NCI-H510A treated with DMSO at 0.1 percent for 48 hours (cell line): ENCODE measurements around the gene MYH9.
"Not testable (repeated sequence)": the region's sequence is repeated elsewhere in the genome, so short reads cannot be mapped to it uniquely, and the experiment has no call there.

Source experiments
- DNase-seq: peaks from one replicate; lab custom pipeline; 2025; lab: John Stamatoyannopoulos, UW

MYH9 gene

DNA sequence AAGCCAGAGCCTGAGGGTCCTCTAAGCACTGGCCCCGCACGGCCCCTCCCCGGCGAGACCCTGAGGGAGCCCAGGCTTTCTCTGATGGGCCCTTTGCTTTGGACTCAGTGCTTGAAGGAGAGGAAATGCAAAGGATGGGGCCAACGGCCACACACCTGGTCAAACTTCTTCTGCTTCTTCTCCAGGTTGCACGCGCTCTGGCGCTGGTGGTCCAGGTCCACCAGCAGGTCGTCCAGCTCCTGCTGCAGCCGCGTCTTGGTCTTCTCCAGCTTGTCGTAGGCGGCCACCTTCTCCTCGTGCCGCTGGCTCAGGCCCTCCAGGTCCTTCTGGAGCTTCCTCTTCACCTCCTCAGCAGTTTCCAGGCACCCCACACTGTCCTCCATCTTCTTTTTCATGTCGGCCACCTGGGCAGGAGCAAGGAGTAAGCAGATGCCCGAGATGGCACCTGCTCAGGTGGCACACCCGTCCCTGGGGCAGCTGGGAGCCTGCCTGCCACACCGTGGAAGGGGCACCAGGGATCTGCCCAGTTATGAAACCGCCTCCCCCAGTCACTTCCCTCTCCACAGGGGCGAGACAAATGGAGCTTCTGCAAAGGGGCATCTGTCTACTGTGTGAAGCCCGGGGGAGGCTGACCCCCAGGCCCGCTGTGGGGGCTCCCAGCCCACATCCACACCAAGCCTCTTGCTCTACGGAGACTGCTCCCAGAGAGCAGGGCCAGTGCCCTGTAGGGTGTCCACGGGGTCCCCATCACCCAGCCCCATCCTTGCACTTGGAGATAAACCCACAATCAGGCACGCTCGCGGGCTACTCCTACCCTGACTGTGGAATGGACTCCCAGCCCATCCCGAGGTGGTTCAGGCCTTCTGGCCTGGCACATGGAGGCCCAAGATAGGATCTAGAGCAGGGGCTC is 95.7 kb downstream of the MYH9 start:
- DNase-seq: no peak

DNA sequence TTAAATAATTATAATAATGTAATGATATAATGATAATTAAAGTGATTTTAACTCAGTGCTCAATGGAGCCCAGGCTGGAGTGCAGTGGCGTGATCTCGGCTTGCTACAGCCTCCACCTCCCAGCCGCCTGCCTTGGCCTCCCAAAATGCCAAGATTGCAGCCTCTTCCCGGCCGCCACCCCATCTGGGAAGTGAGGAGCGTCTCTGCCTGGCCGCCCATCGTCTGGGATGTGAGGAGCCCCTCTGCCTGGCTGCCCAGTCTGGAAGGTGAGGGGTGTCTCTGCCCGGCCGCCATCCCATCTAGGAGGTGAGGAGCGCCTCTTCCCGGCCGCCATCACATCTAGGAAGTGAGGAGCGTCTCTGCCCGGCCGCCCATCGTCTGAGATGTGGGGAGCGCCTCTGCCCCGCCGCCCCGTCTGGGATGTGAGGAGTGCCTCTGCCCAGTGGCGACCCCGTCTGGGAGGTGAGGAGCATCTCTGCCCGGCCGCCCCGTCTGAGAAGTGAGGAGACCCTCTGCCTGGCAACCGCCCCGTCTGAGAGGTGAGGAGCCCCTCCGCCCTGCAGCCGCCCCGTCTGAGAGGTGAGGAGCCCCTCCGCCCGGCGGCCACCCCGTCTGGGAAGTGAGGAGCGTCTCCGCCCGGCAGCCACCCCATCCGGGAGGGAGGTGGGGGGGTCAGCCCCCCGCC is 97.2 kb downstream of the MYH9 start:
- not testable (repeated sequence) for DNase-seq

DNA sequence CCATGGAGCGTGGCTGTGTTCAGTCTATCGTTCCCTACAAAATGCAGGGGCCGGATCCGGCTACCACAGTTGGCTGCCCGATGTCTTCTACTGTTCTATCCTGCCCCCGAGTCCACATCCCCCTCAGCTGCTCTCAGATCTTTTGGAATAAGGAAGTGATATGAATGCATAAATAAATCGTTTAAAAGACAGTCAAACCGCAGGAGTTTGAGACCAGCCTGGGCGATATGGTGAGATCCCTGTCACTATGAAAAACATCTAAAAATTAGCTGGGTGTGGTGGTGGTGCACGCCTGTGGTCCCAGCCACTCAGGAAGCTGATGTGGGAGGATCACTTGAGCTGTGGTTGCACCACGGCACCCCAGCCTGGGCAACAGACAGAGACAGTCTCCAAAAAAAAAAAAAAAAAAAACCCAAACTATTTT is 97.8 kb downstream of the MYH9 start:
- not testable (repeated sequence) for DNase-seq

- DNase-seq: no peak
Observed at GRCh38 chr22:36289406-36289870, 98.3 kb downstream of the MYH9 start.

DNA sequence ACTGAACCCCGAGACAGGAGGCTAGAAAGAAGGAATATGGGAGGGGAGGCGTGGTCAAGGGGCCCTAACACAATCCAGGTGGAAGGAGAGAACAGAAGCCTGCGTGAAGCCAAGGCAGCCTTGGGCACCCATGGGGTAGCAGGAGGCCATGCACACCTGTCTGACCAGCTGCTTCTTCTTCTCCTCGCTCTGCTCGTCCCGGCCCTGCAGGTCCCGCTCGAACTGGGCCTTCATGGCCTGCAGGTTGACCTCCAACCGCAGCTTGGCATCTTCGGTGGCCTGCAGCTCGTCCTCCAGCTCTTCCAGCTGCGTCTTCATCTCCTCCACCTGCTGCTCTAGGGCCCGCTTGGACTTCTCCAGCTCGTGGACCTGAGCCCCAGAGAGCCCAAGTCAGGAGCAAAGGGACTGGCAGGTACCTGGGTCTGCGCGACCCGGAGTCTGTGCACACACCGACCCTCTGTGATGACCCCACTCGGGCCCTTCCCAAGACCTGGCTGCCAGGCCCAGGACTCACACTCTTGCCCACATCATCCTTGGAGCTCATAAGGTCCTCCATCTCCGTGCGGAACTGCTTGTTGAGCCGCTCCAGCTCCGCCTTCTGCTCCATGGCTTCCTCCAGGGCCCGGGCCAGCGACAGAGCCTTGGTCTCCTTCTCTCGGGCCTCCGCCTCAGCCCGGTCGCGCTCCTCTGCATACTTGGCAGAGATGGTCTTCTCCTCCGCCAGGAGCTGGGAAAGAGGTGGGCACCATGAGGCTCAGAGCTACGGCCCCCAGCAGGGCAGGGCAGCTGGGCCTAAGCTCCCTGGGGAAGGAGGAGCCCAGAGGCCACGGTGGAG is 99.0 kb downstream of the MYH9 start:
- DNase-seq: no peak

GRCh38 chr22:36287881-36288515 is 99.8 kb downstream of the MYH9 start:
- DNase-seq: peak; percentile 7

DNA sequence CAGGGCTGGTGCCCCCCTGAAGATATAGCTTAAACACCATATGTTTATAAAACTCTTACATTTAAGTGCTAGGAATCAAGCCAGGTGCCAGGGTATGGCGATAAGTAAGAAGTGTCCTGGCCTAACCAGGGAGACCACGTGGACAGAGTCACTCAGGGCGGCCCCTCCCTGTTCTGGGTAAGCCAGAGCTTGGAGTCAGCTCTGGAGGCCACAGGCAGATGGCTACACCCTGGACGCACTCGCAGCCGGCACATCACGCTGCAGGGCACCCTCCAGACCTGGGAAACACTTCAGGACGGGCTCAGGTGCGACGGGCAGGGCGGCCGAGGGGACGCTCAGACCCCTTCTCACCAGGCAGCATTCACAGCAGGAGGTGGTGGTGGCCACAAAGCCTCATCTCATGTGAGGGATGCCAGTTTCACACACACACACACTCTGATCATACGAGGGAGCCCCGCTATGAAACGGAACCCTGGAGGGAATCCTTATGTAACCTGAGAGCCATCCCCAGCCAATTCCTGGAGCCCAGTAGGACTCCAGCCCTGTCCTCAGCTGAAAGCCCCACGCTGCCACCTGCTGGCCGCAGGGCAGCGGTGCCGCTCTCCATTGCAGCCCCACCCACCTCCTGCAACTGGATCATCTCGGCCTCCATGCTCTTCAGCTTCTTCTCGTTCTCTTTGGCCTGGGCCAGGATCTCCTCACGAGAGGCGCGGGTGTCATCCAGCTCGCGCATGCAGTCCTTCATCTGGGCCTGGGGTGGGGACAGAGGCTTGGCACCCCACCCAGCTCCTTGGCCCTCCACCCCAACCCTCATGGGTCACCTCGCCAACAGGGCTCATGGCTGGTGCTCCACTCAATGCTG is 101.4 kb downstream of the MYH9 start:
- DNase-seq: peak; percentile 45

DNA sequence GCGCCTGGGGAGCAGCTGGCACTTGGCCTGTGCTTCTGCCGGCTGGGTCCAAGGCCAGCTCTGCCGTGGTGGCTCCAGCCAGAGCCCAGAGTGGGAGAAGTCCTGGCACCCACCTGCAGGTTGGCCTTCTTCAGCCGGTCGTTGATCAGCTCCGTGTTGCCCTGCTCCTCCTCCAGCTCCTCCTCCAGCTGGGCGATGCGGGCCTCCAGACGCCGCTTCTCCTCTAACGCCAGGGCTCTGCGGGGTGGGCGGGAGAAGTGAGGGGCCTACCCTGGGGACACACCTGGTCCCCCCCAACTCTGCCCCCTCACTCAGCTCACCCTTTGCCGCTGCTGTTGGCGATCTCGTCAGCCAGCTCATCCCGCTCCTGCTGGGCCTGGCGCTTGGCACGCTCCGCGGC is 102.2 kb downstream of the MYH9 start:
- no peak for DNase-seq

GRCh38 chr22:36285017-36285416 is 102.8 kb downstream of the MYH9 start:
- DNase-seq: no peak

- DNase-seq: no peak
Observed at GRCh38 chr22:36284171-36284571, 103.6 kb downstream of the MYH9 start.

DNA sequence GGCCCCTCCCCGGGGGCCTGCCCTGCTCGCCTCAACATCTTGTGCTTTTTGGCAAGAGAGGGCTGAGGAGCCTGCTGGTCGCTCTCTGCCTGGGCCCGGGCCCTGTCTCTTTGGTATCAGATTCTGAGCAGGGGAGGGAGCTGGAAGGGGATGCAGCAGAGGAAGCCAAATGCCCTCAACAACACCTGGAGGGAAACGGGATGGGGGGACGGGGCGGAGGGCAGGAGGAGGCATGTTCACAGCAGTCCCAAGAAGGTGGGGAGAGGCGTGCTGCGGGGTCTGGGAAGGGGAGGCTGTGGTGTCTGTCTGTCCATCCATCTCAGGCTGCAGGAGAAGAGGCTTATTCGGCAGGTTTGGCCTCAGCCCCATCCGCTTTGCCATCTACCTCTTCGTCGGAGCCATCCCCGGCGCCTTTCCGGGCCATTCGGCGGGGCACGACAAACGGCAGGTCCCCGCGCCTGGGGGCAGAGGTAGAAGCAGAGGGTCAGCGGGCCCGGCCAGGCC is 105.4 kb downstream of the MYH9 start:
- no peak for DNase-seq

GRCh38 chr22:36281781-36282327 is 105.9 kb downstream of the MYH9 start:
- DNase-seq: no peak

GRCh38 chr22:36280379-36280778 is 107.4 kb downstream of the MYH9 start:
- no peak for DNase-seq

DNA sequence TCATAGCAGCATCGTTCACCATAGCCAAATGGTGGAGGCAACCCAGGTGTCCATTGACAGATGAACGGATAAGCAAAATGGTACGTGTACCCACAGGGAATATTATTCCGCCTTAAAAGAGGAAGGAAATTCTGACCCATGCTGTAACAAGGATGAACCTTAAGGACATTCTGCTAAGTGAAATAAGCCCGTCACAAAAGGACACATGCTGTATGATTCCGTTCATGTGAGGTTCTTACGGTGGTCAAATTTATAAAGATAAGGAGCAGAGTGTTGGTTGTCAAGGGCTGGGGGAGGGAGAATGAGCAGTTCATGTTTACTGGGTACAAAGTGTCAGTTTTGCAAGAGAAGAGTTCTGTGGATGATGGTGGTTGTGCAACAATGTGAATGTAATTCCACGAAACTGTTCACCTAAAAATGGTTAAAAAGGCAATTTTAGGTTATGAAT is 108.5 kb downstream of the MYH9 start:
- no peak for DNase-seq

- peak; percentile 8 for DNase-seq
Observed at GRCh38 chr22:36277482-36278291, 110.1 kb downstream of the MYH9 start.

- DNase-seq: no peak
Observed at GRCh38 chr22:36274531-36274930, 113.2 kb downstream of the MYH9 start.

- not testable (repeated sequence) for DNase-seq
Observed at GRCh38 chr22:36271951-36272350, 115.8 kb downstream of the MYH9 start.

DNA sequence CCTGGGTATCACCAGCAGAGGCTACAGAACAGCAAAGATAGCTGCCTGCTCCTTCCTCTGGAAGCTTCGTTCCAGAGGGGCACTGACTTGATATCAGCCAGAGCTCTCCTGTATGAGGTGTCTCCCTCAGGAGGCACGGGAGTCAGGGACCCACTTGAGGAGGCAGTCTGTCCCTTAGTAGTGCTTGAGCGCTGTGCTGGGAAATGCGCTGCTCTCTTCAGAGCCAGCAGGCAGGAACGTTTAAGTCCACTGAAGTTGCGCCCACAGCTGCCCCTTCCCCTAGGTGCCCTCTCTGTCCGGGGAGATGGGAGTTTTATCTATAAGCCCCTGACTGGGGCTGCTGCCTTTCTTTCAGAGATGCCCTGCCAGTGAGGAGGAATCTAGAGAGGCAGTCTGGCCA is 116.5 kb downstream of the MYH9 start:
- DNase-seq: not testable (repeated sequence)

DNA sequence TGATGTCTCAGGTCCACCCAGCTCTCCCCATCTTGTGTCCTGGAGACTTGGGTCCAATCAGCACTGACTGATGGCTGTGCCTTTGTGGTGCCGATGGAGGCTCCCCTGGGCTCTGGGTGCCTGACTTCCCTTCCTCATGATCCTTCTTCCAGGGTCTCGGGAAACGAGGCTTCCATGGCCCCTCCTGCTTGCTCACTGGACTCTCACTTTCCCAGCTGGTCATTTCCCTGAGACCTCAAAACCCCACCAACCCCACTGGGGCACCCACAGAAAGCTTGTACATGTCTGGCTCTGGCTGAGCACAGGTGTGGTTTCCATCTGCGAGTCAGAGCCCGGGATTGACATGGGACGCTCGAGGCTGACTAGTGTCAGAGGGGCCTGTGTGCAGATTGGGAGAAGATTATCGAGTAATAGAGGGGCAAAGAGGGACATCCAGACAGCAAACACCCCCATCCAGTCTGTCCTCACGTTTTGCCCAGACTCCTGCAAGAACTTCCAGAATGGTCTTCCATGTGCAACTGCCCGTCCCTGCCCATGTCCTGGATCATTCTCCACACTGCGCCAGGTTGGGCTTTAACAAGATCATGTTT is 119.8 kb downstream of the MYH9 start:
- no peak for DNase-seq
